ENCODE data around the gene PDGFRB. TPM values are rescaled to one million over a fixed set of nuclear protein-coding genes. Genes with fewer than 3 reads are reported as not detected.

The PDGFRB gene
- polyA plus RNA-seq, 1 donor = 115 TPM

DNA sequence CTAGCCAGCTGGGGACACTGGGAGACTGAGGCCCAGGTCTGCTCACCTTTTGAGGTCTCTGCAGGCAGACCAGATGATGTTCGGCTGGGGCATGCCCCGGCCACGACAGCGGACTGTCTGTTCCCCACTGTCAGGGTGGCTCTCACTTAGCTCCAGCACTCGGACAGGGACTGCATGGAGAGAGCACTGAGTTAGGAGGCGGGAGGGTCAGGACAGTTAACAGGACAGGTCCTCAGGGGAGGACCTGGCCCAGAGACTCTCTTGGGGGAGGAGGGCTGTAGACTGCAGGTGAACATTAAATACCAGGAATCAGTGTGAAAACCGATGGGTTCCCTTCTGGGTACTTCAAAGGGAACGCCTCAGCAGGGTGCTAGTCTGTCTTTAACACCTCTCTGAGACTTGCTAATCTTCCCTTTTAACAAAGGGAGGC, 25.1 kb downstream of the PDGFRB start:
- DNase-seq (ENCODE audit: low read depth) = no peak

- DNase-seq (ENCODE audit: low read depth) = no peak
Measured at GRCh38 chr5:150129813-150130492, 25.7 kb downstream of the PDGFRB start.

- no peak for DNase-seq (ENCODE audit: low read depth)
Measured at GRCh38 chr5:150129454-150129812, 26.2 kb downstream of the PDGFRB start.

GRCh38 chr5:150126921-150127265, 28.8 kb downstream of the PDGFRB start:
- DNase-seq (ENCODE audit: low read depth) = no peak

DNA sequence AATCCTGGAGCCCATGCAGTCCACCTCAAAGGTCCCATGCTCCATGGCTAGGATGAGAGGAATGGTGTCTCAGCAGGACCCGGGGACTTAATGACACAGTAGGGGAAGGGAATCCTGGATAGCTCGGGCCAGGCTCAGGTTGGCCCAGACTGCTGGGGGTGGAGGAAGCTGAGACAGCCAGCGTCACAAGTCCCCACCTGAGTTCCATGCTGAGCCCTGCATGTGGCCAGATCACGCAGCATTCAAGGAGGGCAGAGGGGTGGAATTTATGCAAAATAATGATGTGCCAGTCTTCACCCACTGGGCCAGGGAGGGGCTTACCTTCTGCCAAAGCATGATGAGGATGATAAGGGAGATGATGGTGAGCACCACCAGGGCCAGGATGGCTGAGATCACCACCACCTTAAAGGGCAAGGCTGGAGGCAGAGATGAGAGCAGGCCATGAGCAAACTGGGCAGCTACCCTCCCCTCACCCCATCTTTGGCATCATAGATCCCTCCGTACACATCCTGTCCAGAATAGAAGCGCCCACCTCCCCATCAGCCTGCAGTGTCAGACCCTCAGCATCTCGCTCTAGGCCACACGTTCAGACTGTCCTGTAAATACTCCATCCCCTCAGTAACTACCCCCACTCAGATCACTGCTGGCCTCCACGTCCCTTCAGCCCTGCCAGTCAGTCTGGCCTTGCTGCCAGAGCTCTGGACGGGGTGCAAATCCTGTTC, 29.3 kb downstream of the PDGFRB start:
- no peak for DNase-seq (ENCODE audit: low read depth)

DNA sequence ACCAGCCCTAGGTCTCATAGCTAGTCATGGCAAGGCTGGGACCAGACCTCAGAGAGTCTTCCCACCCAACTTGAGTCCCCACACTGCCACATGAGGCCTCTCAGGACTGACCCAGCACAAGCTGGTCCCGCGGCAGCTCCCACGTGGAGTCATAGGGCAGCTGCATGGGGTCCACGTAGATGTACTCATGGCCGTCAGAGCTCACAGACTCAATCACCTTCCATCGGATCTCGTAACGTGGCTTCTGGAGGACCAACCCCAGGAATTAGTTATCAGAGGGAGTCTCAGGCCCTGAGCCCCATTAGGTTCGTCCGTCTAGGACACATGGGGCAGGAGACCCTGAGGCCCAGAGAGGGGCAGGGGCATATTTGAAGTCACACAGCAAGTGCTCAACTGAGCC, 30.3 kb downstream of the PDGFRB start:
- no peak for DNase-seq (ENCODE audit: low read depth)

DNA sequence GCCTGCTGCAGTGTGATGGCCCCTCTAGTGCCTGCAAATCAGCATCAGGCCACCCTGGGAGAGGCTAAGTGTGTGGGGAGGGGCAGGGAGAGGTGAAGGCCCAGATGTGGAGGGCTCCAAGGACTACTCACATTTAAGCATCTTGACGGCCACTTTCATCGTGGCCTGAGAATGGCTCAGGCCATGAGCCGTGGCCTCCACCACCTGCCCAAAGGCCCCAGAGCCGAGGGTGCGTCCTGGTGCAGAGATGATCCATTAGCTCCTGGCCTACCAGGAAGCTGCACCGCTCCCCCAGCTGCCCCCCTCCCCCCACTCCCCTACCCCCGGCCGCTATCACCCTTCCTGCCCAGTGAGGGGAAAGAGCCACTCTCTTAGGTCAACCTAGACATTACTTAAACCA, 31.0 kb downstream of the PDGFRB start:
- DNase-seq (ENCODE audit: low read depth) = no peak

- DNase-seq (ENCODE audit: low read depth) = no peak
Measured at GRCh38 chr5:150124111-150124557, 31.5 kb downstream of the PDGFRB start.

DNA sequence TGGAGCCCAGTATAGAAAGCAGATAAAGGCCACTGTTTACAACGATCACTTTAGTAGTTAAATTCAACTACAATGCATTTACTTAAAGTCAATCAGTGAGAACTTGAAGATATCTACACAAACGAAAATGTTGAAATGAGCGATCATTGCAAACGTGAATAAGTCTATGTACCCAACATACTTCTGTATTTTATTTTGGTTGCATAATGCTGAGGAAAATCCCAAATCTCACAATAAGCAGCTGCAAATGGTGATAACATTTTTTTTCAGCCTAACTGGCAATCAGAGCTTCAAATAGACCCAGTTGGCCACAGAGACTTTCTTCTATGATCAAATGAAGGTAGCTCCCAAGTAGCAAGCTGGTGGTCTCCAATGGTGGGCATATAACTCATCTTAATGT, 32.1 kb downstream of the PDGFRB start:
- no peak for DNase-seq (ENCODE audit: low read depth)

DNA sequence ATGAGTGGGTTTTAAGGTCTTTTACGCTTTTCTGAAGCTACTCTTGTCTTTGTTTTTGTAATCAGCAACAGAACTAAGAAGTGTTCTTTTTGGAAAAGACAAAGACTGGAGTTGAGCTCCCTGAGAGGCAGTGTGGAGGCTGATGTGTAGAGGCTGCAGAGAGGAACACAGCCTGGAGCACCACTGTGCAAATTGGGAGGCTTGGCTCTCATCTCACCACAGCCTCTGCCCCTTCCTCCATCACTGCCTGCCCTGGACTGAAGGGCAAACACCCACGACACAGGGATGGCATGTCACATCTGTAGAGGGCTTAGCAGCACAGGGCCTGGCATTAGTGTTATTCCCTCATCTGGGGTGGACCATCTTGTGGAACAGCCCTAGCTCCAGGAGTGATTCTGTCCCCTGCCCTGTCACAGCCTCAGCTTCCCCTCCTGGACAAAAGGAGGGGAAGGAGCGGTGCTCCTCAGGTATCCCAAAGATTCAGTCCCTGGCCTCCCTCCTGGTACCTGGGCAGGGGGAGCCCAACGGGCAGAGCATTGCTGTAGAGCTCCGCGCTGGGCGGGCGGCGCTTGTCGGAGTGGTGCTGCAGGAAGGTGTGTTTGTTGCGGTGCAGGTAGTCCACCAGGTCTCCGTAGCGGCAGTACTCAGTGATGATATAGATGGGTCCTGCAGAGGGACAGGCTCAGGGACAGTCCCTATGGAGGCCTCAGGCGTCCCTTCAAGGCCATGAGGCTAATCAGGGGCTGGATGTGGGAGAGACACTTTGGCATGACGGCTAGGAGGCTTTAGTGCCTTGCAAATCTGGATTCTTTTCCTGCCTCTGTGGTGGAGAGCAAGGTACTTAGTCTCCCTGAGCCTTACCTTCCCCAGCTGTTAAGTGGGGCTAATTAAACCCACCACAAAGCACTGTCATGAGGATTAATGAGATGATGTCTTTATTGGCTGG, 32.8 kb downstream of the PDGFRB start:
- DNase-seq (ENCODE audit: low read depth) = no peak

DNA sequence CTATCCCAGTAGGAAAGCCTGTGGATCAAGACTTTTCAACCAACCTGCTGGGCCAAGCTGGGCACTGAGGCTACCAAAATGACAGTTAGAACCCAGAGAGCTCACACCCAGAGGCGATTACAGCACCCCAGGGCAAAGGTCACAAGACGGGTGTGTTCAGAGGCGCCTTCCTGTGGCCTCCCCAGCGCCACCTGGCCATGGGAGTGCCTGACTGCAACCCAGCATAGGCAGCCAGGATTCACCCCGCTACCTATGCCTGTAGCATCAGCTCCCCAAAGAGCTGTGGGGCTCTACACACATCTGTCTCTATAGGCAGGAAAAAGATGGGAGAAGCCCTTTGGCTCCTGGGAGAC, 33.5 kb downstream of the PDGFRB start:
- no peak for DNase-seq (ENCODE audit: low read depth)

- no peak for DNase-seq (ENCODE audit: low read depth)
Measured at GRCh38 chr5:150121448-150122157, 34.0 kb downstream of the PDGFRB start.

- no peak for DNase-seq (ENCODE audit: low read depth)
Measured at GRCh38 chr5:150120617-150121447, 34.8 kb downstream of the PDGFRB start.

GRCh38 chr5:150120062-150120441, 35.6 kb downstream of the PDGFRB start:
- DNase-seq (ENCODE audit: low read depth) = no peak

DNA sequence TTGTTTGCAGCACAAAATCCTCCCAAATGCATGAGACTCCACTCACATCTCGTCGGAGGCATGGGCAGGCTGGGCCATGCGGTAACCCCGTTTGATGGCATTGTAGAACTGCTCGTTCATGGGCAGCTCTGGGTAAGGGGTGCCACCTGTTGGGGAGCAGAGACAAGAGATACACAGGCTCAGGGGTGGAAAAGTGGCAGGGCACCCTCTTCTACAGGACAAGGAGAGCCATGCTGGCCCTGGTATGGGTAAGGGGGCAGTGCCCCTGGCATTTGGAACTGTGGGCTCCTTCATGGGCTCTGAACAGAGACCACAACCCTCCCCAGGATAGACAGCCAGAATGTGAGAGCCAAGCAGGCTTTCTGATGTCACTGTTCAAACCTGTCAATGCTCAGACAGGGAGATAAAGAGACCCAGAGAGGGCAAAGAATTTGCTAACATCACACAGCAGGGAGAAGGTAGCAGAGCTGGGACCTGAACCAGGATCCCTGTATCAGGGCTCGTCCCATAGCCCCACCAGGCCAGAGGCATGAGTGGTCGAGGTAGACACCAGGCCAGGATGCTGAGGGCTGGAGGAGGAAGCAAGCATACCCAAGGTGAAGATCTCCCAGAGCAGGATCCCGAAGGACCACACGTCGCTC, 36.1 kb downstream of the PDGFRB start:
- DNase-seq (ENCODE audit: low read depth) = no peak

DNA sequence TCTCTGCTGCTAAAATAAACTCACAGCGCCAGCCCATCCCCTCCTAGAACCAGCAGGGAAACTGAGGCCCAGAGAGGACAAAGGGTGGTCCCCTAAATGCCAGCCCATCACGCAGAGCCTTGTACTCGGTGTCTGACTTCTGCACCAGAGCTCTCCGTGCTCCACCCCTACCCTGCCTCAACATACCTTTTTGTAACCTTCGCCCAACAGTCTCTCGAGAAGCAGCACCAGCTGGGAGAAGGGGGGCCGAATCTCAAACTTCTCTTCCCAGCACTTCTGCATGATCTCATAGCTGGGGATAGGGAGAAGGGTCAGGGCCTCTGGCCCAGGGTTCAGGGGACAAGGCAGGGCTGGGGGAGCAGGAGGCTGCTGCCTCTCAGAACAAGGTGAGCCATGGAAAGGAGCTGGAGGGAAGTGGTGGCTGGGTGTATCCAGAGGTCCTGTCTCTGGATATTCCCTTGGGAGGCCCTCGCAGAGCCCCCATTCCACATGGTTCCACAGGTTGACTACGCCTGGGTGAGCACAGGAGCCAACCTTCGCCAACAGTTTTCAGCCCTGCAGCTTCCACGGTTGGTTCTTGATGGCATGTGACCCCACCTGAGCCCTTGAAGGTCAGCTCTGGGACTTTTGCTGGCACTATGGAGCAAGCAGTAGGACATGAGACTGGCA, 37.0 kb downstream of the PDGFRB start:
- DNase-seq (ENCODE audit: low read depth) = no peak

- no peak for DNase-seq (ENCODE audit: low read depth)
Measured at GRCh38 chr5:150117945-150118560, 37.6 kb downstream of the PDGFRB start.

DNA sequence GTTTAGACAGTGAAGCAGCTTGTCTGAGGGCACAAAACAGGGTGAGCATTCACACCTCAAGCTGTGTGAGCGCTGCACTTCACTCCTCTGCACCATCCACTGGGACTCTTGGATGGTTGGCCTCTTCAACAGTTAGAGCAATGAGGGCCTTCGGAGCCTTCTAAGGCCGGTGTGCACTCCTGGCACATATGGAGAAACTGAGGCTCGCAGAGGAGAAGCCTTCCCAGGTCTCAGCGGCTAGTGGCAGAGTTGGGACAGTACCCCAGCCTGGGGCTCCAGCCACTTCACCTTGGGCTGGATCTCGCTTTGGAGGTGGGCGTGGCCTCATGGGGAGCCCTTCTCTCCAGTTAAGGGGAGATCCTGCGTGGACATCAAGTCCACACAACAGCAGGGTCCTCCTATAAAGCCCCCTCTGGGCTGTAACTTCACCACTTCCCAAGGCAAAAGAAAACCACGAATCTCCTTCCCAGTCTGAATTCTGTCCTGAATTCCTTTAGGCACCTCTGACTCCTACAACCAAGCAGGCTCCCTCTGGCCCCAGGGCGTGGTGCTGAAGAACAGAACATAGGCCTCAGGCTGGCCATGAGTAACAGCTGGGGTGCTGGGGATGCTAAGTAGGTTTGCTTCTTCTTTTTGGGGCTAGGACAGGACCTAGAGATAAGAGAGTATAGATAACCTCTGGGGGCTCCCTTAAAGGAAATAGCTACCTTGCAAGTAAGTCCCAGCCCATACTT, 38.8 kb downstream of the PDGFRB start:
- DNase-seq (ENCODE audit: low read depth) = no peak

Data from forelimb muscle (tissue), 1 donor.